WI38 (cell line): ENCODE data around the gene TNFRSF13B.
"Not testable (repeated sequence)": the region's sequence is repeated elsewhere in the genome, so short reads cannot be mapped to it uniquely, and the experiment has no call there.

Source experiments
- H3K4me3 ChIP-seq: 2 replicates; pipeline ENCODE4 v1.5.1; 2011; ENCODE audit warnings: low read depth, mild to moderate bottlenecking, control low read depth, low read length
- TF ChIP-seq, protein P1 (sequence below): IDR thresholded peaks from 2 replicates; pipeline ENCODE4 v1.5.1; 2012; ENCODE audit warnings: low read depth, mild to moderate bottlenecking, control low read depth, low read length

Gene TNFRSF13B

DNA sequence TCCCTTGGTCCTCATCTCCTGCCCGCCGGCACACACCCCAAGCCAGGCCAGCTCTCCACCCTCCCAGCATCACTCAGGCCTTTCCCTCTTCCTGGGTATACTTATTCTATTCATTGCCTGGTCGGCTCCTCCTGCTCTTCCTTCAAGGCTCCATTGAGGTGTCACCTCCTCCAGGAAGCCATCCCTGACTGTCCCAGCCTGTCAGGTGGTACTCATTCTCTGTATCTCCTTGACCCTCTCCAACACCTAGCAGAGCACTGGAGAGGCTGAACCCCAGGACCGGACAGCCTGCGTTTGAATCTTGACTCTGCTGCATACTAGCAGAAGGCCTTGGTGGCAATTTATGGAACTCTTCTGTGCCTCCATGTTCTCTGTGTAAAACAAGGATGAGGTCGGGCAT lies 428 bp upstream of the TNFRSF13B start:
- H3K4me3 ChIP-seq = no peak overlapping the region
- TF ChIP-seq, protein P1, sequence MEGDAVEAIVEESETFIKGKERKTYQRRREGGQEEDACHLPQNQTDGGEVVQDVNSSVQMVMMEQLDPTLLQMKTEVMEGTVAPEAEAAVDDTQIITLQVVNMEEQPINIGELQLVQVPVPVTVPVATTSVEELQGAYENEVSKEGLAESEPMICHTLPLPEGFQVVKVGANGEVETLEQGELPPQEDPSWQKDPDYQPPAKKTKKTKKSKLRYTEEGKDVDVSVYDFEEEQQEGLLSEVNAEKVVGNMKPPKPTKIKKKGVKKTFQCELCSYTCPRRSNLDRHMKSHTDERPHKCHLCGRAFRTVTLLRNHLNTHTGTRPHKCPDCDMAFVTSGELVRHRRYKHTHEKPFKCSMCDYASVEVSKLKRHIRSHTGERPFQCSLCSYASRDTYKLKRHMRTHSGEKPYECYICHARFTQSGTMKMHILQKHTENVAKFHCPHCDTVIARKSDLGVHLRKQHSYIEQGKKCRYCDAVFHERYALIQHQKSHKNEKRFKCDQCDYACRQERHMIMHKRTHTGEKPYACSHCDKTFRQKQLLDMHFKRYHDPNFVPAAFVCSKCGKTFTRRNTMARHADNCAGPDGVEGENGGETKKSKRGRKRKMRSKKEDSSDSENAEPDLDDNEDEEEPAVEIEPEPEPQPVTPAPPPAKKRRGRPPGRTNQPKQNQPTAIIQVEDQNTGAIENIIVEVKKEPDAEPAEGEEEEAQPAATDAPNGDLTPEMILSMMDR = no peak

DNA sequence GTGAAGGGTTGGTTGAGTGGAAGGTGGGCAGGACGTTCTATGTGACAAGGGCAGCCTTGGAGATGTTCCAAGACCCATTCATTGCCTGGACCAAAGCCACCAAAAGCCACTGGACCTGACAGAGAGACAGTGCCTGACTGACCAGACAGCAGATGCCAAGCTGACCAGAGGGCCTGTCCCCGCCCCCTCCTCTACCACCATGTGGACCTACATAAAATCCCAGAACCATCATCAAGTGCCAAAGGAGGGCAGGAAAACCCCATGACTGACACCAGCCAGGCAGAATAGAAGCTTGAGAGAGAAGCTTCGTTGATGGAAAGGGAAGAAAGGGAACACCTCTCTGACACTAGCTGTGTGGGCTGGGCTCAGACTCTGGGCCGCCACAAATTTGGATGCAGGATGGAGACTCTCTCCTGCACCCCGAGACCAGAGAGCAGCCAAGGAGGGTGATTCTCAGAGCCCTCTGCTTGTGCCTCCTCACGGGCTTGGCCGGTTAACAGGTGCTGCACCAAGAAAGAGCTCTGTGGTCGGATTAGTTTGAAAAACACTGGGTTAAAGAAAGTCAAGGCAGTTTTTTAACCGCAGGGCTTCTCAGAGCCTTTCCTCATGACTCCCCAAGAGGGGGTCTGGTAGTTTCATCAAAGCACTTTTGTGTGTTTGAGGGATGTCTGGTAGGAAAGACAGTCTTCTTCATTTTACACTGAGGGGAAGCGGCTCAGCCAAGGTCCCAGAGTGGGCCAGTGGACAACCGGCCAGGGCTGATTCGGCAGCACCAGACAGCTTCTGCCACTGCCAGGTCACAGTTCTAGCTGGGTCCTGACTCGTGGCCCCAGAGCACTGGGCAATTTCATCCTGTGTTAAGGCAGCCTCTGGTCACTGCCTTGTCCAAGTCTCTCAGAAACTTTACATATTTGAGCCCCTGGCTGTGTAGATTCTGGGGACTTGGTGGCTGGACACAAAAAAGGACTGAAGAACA lies 1.7 kb downstream of the TNFRSF13B start:
- TF ChIP-seq, protein P1 = no peak
- H3K4me3 ChIP-seq = no peak overlapping the region

DNA sequence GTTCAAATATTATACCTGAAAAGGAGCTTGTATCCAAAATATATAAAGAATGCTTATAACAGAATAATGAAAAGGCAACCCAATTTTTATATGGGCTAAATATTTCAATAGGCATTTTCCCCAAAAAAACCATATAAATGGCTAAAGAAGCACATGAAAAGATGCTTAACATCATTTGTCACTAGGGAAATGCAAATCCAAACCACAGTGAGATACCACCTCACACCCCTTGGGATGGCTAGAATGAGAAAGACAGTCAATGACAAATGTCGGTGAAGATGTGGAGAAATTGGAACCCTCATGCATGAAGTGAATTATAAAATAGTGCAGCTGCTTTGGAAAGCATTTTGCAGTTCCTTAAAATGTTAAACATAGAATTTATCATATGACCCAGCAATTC lies 3.1 kb downstream of the TNFRSF13B start:
- no peak overlapping the region for H3K4me3 ChIP-seq
- TF ChIP-seq, protein P1 = no peak

DNA sequence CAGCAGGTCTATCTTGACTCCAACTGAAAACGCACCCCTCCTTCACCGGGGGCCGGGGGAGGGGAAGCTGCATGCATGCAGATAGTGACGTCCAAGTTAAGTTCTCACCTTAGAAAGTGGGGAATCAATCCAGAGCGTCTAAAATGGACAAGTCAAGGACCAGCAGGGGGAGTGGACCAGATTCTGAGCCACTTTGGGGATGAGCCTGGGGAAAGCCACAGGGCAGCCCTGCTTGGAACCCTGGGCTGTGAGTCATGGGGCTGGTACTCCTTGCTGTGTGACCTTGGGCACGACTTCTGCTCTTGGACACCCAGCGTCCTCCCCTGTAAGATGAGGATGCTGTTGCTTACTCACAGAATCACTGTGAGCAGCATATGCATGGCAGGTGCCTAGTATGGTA lies 9.1 kb downstream of the TNFRSF13B start:
- TF ChIP-seq, protein P1 = no peak
- H3K4me3 ChIP-seq = no peak overlapping the region

DNA sequence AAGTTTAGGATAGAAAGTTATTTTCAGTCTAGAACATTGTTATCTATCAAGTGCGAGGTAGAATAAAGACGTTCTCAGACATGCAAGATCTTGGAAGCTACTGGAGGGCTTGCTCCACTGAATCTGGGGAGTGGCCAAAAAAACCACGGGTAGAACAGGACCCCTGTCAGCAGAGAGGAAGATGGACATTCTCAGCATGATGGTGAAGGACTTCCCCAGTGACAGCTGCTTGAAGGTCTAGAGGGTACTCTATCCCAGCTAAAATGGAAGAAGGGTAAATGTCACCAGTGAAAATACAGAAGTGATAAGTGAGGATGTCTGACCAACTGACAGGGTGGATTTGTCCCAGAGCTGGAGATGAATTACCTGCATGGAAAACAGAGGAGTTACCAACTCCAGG lies 10.1 kb downstream of the TNFRSF13B start:
- H3K4me3 ChIP-seq = no peak overlapping the region
- TF ChIP-seq, protein P1 = no peak

DNA sequence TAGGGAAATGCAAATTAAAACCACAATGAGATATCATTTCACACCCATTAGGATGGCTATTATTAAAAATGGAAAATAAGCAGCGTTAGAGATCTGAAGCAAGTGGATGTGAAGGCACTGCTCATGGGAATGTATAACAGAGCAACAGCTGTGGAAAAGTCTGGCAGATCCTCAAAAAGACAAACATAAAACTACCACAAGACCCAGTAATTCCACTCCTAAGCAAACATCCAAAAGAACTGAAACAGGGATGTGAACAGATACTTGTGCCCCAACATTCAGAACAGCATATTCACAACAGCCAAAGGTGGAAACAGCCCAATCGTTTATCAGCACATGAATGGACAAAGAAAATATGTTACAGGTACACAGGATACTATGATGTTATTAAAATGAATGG lies 10.9 kb downstream of the TNFRSF13B start:
- H3K4me3 ChIP-seq = not testable (repeated sequence)

DNA sequence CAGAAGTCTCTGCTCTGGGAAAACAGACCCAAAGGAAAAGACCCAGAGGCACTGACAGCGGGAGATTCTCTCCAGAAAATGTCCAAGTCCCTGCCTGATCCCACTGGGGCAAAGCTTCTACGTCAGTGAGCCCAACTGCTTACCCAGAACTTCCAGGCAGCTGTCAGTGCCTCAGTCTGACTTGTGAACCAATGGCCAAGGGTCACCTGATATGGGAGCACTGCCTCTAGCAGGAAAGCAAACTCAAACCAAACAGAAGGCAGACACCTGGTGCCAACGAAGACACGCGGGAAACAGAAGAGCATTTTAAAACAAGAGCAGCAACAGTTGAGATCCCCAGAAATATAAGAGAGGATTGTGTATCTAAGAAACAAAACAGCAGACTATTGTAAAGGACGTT lies 16.9 kb downstream of the TNFRSF13B start:
- not testable (repeated sequence) for H3K4me3 ChIP-seq

DNA sequence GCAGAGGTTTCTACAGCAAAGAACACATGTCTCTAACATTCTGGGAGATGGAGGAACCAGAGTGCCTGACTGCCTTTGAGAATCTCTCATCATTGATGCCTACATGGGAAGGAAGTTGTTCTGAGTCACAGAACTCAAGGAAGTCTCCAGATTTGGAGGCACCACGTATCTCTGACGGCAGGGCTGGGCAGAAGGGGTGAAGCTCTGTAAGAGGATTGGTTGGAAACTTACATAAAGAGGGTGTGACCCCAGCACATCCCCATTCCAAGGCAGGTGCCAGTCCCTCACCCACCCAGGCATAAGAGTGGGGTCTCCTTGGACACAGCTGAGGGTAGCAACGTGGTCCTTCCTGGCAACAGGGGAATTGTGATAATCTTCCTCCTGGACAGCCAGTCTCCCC lies 17.4 kb downstream of the TNFRSF13B start:
- TF ChIP-seq, protein P1 = no peak
- H3K4me3 ChIP-seq = no peak overlapping the region
